ENCODE results near the gene FMN2.

FMN2 gene

DNA sequence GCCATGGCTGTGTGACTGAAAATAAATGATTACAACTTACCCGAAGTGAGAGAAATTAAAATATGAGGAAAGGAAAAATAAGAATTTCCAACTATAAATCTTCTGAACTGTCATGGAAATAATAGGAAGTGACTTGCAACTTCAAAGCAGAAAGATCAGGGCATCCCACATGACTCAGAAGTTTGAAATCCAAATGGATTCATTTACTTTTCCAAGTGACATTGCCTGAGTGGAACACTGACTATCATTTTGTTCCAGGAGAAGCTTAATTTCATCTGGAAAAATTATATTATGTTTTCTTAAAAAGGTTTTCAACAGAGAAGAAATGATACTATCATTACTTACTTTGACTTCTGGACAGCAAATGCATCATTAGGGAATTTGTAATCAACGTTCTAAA is 409.4 kb downstream of the FMN2 start:
- no peak for DNase-seq (ENCODE audit: low read depth in 2 of 2)
- no peak for TF ChIP-seq CTCF (IDR thresholded peaks at IDR 0.05; ENCODE audit: low read depth, low read length)
- H3K4me3 ChIP-seq (replicated peaks in 1 of 2; ENCODE audit: low read depth in 2 of 2, low read length in 2 of 2) = no peak overlapping the region

GRCh38 chr1:240503036-240503435 is 411.4 kb downstream of the FMN2 start:
- H3K4me3 ChIP-seq (replicated peaks in 1 of 2; ENCODE audit: low read depth in 2 of 2, low read length in 2 of 2) = no peak overlapping the region
- no peak for TF ChIP-seq CTCF (IDR thresholded peaks at IDR 0.05; ENCODE audit: low read depth, low read length)
- DNase-seq (ENCODE audit: low read depth in 2 of 2) = no peak

GRCh38 chr1:240503558-240503957 is 411.9 kb downstream of the FMN2 start:
- H3K4me3 ChIP-seq (replicated peaks in 1 of 2; ENCODE audit: low read depth in 2 of 2, low read length in 2 of 2) = no peak overlapping the region
- TF ChIP-seq CTCF (IDR thresholded peaks at IDR 0.05; ENCODE audit: low read depth, low read length) = no peak
- no peak for DNase-seq (ENCODE audit: low read depth in 2 of 2)

DNA sequence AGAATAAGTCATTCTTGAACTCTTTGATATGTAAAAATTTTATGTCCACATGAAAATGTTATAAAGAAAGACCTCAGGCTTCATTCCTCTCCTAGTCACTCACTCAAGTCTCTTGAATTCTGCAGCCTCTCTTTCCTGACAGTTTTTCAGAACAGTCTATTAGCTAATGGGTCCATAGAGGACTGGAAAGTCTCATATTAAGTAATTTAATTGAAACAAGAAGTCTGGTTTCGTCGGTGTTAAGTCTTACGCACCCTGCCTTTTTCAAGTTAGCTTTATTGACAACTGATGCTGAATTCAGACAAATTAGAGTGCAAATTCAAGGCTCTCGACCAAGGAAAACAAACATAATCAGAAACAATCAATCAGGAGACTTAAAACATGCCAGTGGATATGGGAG is 414.5 kb downstream of the FMN2 start:
- no peak for TF ChIP-seq CTCF (IDR thresholded peaks at IDR 0.05; ENCODE audit: low read depth, low read length)
- H3K4me3 ChIP-seq (replicated peaks in 1 of 2; ENCODE audit: low read depth in 2 of 2, low read length in 2 of 2) = no peak overlapping the region
- no peak for DNase-seq (ENCODE audit: low read depth in 2 of 2)

DNA sequence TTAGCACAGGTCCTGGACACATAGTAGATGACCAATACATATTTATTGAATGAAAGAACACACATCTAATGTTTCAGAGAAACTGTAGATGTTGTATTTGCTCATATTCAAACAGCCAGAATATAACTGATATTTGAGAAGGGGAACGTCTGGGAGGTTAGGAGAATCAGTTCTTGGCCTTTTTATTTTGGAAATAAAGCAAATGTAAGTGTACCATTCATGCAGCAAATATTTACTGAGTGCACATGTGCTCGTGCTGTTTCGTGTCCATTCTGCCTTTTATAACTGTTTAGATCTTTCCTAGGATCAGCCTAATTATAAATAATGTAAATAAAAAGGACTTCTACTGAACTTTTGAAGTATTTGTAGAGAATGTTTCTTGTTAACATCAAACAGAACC is 416.5 kb downstream of the FMN2 start:
- no peak for TF ChIP-seq CTCF (IDR thresholded peaks at IDR 0.05; ENCODE audit: low read depth, low read length)
- DNase-seq (ENCODE audit: low read depth in 2 of 2) = no peak
- no peak overlapping the region for H3K4me3 ChIP-seq (replicated peaks in 1 of 2; ENCODE audit: low read depth in 2 of 2, low read length in 2 of 2)

- no peak overlapping the region for H3K4me3 ChIP-seq (replicated peaks in 1 of 2; ENCODE audit: low read depth in 2 of 2, low read length in 2 of 2)
- DNase-seq (ENCODE audit: low read depth in 2 of 2) = no peak
- no peak for TF ChIP-seq CTCF (IDR thresholded peaks at IDR 0.05; ENCODE audit: low read depth, low read length)
These were observed 417.3 kb downstream of the FMN2 start for GRCh38 chr1:240508950-240509349.

- H3K4me3 ChIP-seq (replicated peaks in 1 of 2; ENCODE audit: low read depth in 2 of 2, low read length in 2 of 2) = no peak overlapping the region
- no peak for DNase-seq (ENCODE audit: low read depth in 2 of 2)
- TF ChIP-seq CTCF (IDR thresholded peaks at IDR 0.05; ENCODE audit: low read depth, low read length) = no peak
These were observed 420.1 kb downstream of the FMN2 start for GRCh38 chr1:240511789-240512188.

Measured in cardiac fibroblast (primary cell).